Ectodermal cell (in vitro differentiated cells): ENCODE measurements around the gene LMOD1.

Experiments used
- H3K27ac ChIP-seq: 2 replicates; pipeline ENCODE4 v1.7.0; 2013; ENCODE audit warnings: mild to moderate bottlenecking, low read depth, low read length; ENCODE audit not compliant: insufficient read depth, poor library complexity, severe bottlenecking
- H3K27me3 ChIP-seq: 2 replicates; pipeline ENCODE4 v1.7.0; 2013; ENCODE audit warnings: mild to moderate bottlenecking, low read length; ENCODE audit not compliant: insufficient read depth, control insufficient read depth, poor library complexity, severe bottlenecking
- H3K36me3 ChIP-seq: one replicate; pipeline ENCODE4 v1.7.0; 2013; ENCODE audit warnings: low read length; ENCODE audit not compliant: control insufficient read depth, insufficient read depth
- H3K4me1 ChIP-seq: one replicate; pipeline ENCODE4 v1.7.0; 2013; ENCODE audit warnings: low read length; ENCODE audit not compliant: control insufficient read depth, insufficient read depth
- H3K4me3 ChIP-seq: 2 replicates; pipeline ENCODE4 v1.7.0; 2013; ENCODE audit warnings: low read depth, low read length, control low read depth; ENCODE audit not compliant: insufficient read depth
- H3K9me3 ChIP-seq: 2 replicates; pipeline ENCODE4 v1.7.0; 2013; ENCODE audit warnings: mild to moderate bottlenecking, low read length, moderate library complexity; ENCODE audit not compliant: control insufficient read depth
- WGBS, 2 experiments: methylation state at CpG; one replicate each; pipeline ENCODE4 v1.1.7; 2013; ENCODE audit warnings: missing lambda C conversion rate in 2 of 2; 5-methylcytosine and 5-hydroxymethylcytosine counted together

LMOD1 gene

DNA sequence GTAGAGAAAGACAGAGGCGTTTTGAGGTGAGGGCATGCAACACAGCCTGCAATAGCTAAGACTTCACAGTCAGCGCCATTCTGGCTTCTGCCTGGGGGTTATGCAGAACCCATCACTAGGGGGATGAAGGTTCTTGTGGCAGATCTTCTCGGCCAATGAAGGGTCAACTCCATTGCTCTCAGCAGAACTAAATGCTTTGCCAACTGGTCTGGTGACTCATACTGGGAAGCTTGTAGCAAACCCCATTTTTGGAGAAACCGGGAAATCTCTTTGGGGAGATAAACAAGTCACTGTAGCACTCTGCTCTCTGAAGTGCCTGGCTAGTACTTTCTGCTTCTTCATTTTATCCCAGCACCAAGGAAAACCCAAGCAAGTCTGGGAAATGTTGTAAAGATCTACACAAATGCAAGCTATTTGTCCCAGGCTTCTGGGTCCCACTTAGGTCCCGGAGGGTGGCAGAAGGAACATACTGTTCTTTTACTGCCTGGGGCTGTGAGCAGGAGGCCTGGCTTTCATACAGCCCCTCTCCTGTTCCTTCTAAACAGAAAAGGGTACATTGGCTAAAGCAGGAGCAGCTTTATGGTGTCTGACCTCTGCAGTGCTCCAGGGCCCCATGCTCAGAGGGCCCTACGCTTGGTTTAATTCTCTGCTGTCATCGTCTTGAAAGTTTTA, 28.9 kb downstream of the LMOD1 start:
- H3K27ac ChIP-seq = no peak overlapping the region
- WGBS, 2 experiments = 90 to 95% methylated on average over 7 of the region's 7 CpGs

DNA sequence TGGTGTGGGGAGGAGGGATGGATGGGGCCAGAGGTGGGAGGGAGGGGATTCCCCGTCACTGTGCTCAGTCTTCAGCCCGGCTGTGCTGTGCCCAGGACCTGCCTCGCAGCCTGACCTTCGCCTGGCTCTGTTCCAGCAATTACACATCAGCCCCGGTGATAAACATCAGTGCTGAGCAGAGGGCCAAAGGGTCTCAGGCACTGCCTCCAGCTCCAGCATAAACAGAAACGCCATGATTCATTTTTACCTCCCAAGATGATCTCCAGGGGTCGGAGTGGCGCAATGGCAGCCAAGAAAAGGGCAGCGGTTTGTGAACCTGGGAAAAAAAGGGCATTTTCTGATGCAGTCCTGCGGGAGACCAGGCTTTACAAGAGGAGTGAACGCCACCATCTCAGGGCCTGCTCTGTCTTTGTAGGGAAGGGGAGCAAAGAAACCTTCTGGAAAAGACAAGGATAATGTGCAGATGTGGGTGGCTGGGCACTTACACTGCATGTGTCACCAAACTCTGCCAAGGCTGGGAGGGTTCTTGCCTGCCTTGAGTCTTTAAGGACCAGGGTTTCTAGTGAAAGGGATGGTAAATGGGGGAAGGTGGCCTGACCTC, 29.6 kb downstream of the LMOD1 start:
- Histone ChIP-seq H3K27me3 (no peaks in the 10 kb centered on the region), H3K4me3 (no peak overlapping the region), H3K36me3 (no peaks in the 10 kb centered on the region), H3K27ac (no peak overlapping the region), H3K9me3 (no peaks in the 10 kb centered on the region), H3K4me1 (peaks cover 9% of the 10 kb centered on the region)
- 87 to 88% methylated on average over 11 of the region's 11 CpGs for WGBS, 2 experiments

More for the DNA sequence above, 28.9 kb downstream of the LMOD1 start:
- H3K27me3 ChIP-seq = no peaks in the 10 kb centered on the region
- peaks cover 3% of the 10 kb centered on the region for H3K4me1 ChIP-seq
- H3K4me3 ChIP-seq = no peak overlapping the region
- no peaks in the 10 kb centered on the region for H3K36me3 ChIP-seq
- H3K9me3 ChIP-seq = no peaks in the 10 kb centered on the region

DNA sequence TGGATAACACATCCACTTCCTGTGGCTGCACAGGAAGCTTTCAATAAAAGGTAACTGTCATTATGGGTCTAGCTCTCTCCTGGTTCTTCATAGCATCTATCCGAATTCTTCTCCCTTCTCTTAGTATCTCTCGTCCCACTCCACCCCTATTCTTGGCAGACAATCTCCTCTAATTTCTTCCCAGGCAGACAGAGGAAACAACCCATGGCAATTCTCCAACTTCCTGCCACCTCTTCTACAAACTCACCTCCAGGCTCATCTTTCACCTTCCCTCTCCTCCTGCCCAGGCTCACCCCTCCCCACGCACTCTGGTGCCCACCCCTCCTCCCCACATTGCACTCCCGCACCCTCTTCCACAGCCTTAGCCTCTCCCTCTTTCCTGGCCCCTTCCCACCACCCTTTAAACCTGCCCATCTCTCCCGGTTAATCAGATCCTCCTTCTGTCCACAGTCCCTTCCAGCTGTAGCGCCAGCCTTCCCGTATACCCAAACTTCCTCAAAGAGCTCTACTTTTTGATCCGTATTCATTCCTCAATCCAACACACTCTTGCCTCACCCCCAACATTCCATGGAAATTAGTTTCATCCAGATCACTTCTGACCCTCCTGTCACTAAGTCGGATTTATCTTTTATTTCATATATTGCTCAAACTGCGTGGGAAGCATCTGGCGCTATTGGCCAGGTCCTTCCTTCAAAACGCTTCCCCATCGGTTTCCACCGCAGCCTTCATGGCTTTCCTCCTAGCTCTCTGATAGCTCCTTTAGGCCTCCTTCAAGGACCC, 31.7 kb downstream of the LMOD1 start:
- H3K27me3 ChIP-seq = no peaks in the 10 kb centered on the region
- H3K4me3 ChIP-seq = no peak overlapping the region
- no peak overlapping the region for H3K27ac ChIP-seq
- 92 to 93% methylated on average over 13 of the region's 14 CpGs for WGBS, 2 experiments
- H3K36me3 ChIP-seq = no peaks in the 10 kb centered on the region
- H3K9me3 ChIP-seq = no peaks in the 10 kb centered on the region
- H3K4me1 ChIP-seq = peaks cover 12% of the 10 kb centered on the region

DNA sequence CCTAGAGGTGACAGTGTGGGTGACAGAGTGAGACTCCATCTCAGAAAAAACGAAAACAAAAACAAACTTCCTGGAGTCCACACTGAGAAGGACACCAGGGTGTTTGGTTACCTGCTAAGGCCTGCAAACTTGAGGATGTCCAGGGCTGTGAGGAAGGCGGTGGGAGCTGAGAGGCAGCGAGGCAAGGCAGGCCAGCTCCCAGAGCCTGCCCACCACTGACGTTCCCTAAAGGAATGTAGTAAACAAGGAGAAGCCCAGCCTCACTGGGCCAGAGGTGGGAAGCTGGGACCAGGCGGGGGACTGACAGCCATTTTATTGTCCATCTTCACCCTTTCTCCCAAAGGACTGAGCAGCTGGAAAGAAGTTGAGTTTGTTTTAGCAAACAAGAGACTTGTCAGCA, 33.5 kb downstream of the LMOD1 start:
- H3K9me3 ChIP-seq = no peaks in the 10 kb centered on the region
- no peak overlapping the region for H3K4me3 ChIP-seq
- H3K27ac ChIP-seq = no peak overlapping the region
- H3K27me3 ChIP-seq = no peaks in the 10 kb centered on the region
- H3K36me3 ChIP-seq = no peaks in the 10 kb centered on the region
- H3K4me1 ChIP-seq = peaks cover 9% of the 10 kb centered on the region
- WGBS, 2 experiments = 75 to 82% methylated on average over 5 of the region's 5 CpGs

DNA sequence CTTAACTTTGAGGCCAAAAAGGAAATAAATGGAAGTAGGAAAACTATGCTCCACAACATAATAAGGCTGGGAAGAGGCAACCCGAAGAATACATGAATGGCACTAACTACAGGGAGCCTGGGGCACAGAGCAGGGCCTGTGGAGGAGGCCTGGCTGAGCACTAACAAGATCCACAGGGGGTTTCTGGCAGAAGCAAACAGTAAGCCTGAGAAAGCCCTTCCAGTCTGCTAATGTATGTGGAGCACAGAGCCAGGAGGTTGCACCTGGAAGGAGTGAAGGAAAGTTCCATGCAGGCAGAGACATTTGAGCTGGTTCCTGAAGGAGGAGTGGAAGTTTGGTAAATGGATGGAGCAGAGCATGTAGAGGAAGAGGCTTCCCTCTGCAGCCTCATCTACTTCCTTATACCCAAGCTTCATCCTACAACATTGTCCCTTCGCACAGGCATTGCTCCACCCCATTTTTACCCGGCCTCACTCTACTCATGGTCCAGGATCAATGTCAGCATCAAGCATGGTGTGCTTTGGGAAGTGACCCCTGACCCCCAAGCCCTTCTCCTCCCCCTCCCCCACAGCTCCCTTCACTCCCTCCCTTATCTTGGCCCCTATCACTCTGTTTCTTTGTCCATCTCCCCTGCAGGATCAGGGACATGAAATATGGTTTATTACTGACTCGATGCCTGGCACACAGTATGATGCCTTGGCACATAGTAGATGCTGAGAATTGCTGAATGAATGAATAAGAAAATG, 34.3 kb downstream of the LMOD1 start:
- H3K36me3 ChIP-seq = no peaks in the 10 kb centered on the region

DNA sequence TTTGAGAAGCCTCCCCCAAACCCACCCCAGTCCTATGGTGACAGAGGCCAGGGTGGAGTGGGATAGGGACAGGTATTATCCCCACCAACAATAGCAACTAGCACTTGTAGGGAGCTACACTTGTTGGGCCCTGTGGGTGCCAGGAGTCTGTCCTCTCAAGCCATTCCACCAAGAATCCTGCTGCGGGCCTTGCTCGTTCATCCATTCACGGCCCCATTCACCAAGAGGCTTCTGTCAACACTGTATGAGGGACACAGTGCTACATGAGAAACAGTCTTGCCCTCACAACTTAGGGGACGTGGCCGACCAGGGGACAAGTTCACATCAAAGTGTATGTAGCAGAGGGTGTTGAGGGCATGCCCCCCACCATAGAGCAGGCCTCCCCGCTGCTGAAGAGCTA, 38.7 kb downstream of the LMOD1 start:
- 90% methylated on average over 6 of the region's 6 CpGs for whole genome bisulfite sequencing, 2 experiments

More for the DNA sequence above, 34.3 kb downstream of the LMOD1 start:
- no peak overlapping the region for H3K4me3 ChIP-seq
- no peaks in the 10 kb centered on the region for H3K27me3 ChIP-seq
- WGBS, 2 experiments = 61 to 62% methylated on average over 4 of the region's 4 CpGs
- no peak overlapping the region for H3K27ac ChIP-seq
- H3K9me3 ChIP-seq = no peaks in the 10 kb centered on the region
- H3K4me1 ChIP-seq = peaks cover 9% of the 10 kb centered on the region

DNA sequence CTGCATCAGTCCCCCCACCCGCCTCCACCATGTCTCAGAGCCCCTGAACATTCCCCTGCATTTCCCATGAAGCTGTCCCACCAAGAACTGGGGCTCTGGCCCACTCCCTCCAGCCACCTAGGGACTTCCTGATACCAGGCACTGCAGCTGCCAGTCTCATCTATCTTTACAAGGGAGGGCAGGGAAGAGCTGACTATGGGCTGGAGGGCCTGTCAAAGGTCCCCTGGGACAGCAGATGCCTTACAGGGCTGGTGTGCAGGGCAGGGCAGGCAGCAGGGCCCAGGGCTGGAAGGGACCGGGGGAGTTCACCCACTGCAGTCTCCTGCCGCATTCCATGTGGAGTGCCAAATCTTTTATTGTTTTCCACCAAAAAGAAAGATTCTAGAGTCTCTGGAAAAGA, 40.0 kb downstream of the LMOD1 start:
- Histone ChIP-seq H3K4me1 (peaks cover 7% of the 10 kb centered on the region), H3K27me3 (no peaks in the 10 kb centered on the region), H3K4me3 (no peak overlapping the region), H3K27ac (no peak overlapping the region), H3K36me3 (no peaks in the 10 kb centered on the region), H3K9me3 (no peaks in the 10 kb centered on the region)
- WGBS, 2 experiments = 90 to 92% methylated on average over 3 of the region's 3 CpGs

More for the DNA sequence above, 38.7 kb downstream of the LMOD1 start:
- H3K27me3 ChIP-seq = no peaks in the 10 kb centered on the region
- no peaks in the 10 kb centered on the region for H3K36me3 ChIP-seq
- H3K27ac ChIP-seq = no peak overlapping the region
- H3K4me3 ChIP-seq = no peak overlapping the region
- no peaks in the 10 kb centered on the region for H3K9me3 ChIP-seq
- H3K4me1 ChIP-seq = peaks cover 16% of the 10 kb centered on the region

DNA sequence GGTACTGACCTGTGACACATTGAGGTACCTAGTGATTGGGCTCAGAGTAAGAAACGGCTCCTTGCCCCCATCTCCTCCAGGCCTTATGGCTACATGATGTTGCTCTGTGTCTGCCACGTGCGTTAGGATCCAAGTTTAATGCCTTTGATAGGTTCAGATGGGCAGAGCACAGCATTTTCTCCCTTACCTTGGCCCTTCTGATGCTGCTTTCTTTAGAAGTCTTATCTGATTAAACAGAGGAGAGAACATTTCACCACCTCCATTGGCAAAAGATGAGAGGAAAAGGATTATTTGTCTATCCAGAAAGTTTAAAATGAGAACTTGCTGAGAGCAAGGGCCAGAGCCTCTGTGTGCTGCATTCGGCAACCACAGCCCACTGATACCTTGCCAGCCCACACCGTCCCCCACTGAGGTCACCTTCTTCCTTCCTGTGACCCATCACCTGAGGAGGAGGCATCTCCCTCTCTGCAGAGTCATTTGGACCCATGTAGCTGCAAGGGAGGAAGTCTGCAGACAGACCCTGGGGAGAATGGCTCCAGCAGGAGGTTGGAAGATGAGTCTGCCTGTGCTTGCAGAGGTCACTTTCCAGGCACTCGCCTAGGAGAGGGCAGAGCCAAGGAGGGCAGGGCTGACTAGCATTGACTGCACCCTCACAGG, 41.0 kb downstream of the LMOD1 start:
- Histone ChIP-seq H3K4me1 (peaks cover 7% of the 10 kb centered on the region), H3K4me3 (no peak overlapping the region), H3K36me3 (no peaks in the 10 kb centered on the region), H3K27me3 (no peaks in the 10 kb centered on the region), H3K27ac (no peak overlapping the region), H3K9me3 (no peaks in the 10 kb centered on the region)
- 95 to 96% methylated on average over 6 of the region's 6 CpGs for WGBS, 2 experiments

DNA sequence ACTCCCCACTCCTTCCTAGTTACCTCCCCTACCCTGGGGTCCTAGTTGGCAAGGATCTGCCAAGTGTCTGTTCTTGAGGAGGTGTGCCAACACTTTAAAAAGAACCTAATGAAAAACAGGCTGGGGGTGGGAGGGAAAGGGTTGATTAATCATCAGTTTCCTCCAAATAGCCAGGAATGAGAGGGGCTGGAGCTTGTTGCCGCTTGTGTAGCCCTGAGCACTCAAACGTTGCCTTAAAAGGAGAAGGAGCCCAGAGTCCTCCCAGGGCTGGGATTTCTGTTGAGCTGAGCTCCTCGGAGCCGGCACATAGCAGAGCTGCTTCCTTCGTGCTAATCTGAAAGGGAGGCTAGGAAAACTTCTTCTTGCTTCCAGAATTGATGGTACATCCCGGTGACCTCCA, 41.8 kb downstream of the LMOD1 start:
- H3K4me3 ChIP-seq = no peak overlapping the region
- no peak overlapping the region for H3K27ac ChIP-seq
- no peaks in the 10 kb centered on the region for H3K9me3 ChIP-seq
- H3K27me3 ChIP-seq = no peaks in the 10 kb centered on the region
- no peaks in the 10 kb centered on the region for H3K36me3 ChIP-seq
- WGBS, 2 experiments = 40% methylated on average over 6 of the region's 6 CpGs
- peaks cover 7% of the 10 kb centered on the region for H3K4me1 ChIP-seq
